IPS DF 6.9 (cell line): ENCODE measurements around the gene DACT3.
"Not testable (repeated sequence)": the region's sequence is repeated elsewhere in the genome, so short reads cannot be mapped to it uniquely, and the experiment has no call there.

Experiments used
- DNase-seq: peaks from one replicate; pipeline ENCODE4 v3.0.0-alpha.2; 2013; ENCODE audit warnings: low read depth, low spot score
- H3K27ac ChIP-seq: one replicate; pipeline ENCODE4 v1.5.1; 2013; ENCODE audit warnings: low read length, control low read depth
- H3K27me3 ChIP-seq: 2 replicates; pipeline ENCODE4 v1.6.1; 2013; ENCODE audit warnings: mild to moderate bottlenecking, low read length; ENCODE audit not compliant: control insufficient read depth, insufficient read depth
- H3K36me3 ChIP-seq: 2 replicates; pipeline ENCODE4 v1.6.1; 2013; ENCODE audit warnings: low read length; ENCODE audit not compliant: control insufficient read depth, insufficient read depth
- H3K4me1 ChIP-seq: 2 replicates; pipeline ENCODE4 v1.6.1; 2013; ENCODE audit warnings: low read length; ENCODE audit not compliant: control insufficient read depth, insufficient read depth
- H3K4me3 ChIP-seq: 2 replicates; pipeline ENCODE4 v1.5.1; 2013; ENCODE audit warnings: mild to moderate bottlenecking, low read length
- H3K9me3 ChIP-seq: 2 replicates; pipeline ENCODE4 v1.6.1; 2013; ENCODE audit warnings: low read length, inconsistent platforms; ENCODE audit not compliant: control insufficient read depth, insufficient read depth
- WGBS: extraction: QIAGEN DNeasy Blood & Tissue Kit; methylation state at CpG from one replicate; pipeline ENCODE4 v1.1.7; 2013; ENCODE audit warnings: mixed read lengths, missing lambda C conversion rate; ENCODE audit not compliant: insufficient read length, insufficient coverage; 5-methylcytosine and 5-hydroxymethylcytosine counted together

The DACT3 gene

GRCh38 chr19:46633130-46633529, 27.9 kb downstream of the DACT3 start:
- Histone ChIP-seq H3K27ac (no peak overlapping the region), H3K36me3 (no peaks in the 10 kb centered on the region), H3K27me3 (peaks cover 18% of the 10 kb centered on the region; the same call in 1 of the 2 replicates), H3K4me3 (no peak overlapping the region), H3K9me3 (no peaks in the 10 kb centered on the region), H3K4me1 (peaks cover 8% of the 10 kb centered on the region)
- WGBS: no CpG with 5 or more reads among the region's 3 CpGs
- no peak for DNase-seq

GRCh38 chr19:46631481-46631880, 29.5 kb downstream of the DACT3 start:
- DNase-seq: no peak
- H3K27me3 ChIP-seq: peaks cover 10% of the 10 kb centered on the region; the same call in 1 of the 2 replicates
- no peaks in the 10 kb centered on the region for H3K36me3 ChIP-seq
- no peaks in the 10 kb centered on the region for H3K9me3 ChIP-seq
- WGBS: no CpG with 5 or more reads among the region's 6 CpGs
- H3K4me1 ChIP-seq: peaks cover 8% of the 10 kb centered on the region
- no peak overlapping the region for H3K4me3 ChIP-seq
- H3K27ac ChIP-seq: no peak overlapping the region

DNA sequence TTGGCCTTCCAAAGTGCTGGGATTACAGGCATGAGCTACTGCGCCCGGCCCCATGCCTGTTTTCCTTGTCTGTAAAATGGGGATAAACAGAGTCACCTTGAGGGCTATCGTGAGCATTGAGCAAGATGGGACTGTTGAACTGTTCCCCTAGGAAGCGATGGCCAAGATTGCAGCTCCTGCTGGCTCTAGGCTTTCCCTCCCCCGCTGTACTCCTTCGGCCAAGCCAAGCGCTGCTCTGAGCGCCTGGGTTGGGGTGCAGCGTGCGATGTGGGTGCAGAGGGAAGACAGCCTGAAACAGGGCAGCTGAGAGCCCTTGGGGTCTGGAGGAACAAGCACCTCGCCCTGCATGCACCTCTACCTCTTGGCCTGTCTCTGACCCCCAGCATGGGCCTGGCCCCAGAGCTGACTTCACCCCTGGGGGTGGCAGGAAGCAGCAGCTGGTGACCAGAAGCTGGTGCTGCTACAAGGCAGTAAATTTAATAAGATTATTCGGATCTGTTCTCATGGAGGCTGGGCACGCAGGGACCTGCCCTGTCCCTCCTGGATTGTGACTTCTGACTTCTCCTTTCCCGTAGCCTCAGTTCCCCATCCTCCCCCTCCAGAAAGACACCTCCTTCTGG, 30.3 kb downstream of the DACT3 start:
- no CpG with 5 or more reads among the region's 14 CpGs for WGBS
- no peak overlapping the region for H3K27ac ChIP-seq
- no peaks in the 10 kb centered on the region for H3K36me3 ChIP-seq
- peaks cover 6% of the 10 kb centered on the region for H3K4me1 ChIP-seq
- DNase-seq: no peak
- H3K27me3 ChIP-seq: peaks cover 6% of the 10 kb centered on the region; the same call in 1 of the 2 replicates
- no peak overlapping the region for H3K4me3 ChIP-seq
- H3K9me3 ChIP-seq: no peaks in the 10 kb centered on the region

DNA sequence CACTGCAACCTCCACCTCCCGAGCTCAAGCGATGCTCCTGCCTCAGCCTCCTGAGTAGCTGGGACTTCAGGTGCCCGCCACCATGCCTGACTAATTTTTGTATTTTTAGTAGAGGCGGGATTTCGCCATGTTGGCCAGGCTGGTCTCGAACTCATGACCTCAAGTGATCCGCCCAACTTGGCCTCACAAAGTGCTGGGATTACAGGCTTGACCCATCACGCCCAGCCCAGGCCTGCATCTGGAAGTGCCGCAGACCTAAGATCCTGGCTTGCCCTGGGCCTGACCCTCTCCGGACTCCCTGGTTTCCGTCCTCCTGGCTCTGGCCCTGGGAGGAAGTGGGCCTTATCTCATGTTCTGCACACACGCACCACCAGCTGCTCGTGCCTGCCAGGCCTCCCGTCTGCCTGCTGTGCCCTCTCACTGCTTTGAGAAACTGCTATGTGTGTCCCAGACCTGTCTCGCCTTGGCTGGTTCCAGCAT, 31.4 kb downstream of the DACT3 start:
- H3K9me3 ChIP-seq: no peaks in the 10 kb centered on the region
- no CpG with 5 or more reads among the region's 15 CpGs for WGBS
- no peak overlapping the region for H3K27ac ChIP-seq
- peaks cover 6% of the 10 kb centered on the region for H3K4me1 ChIP-seq
- H3K4me3 ChIP-seq: no peak overlapping the region
- no peaks in the 10 kb centered on the region for H3K36me3 ChIP-seq
- H3K27me3 ChIP-seq: no peaks in the 10 kb centered on the region; the same call in 1 of the 2 replicates
- no peak for DNase-seq

GRCh38 chr19:46628970-46629369, 32.0 kb downstream of the DACT3 start:
- H3K4me1 ChIP-seq, H3K36me3 ChIP-seq, H3K27ac ChIP-seq, H3K9me3 ChIP-seq, DNase-seq, H3K4me3 ChIP-seq, H3K27me3 ChIP-seq: not testable (repeated sequence)
- WGBS: no CpG with 5 or more reads among the region's 7 CpGs

GRCh38 chr19:46626446-46626845, 34.5 kb downstream of the DACT3 start:
- Histone ChIP-seq H3K27me3 (no peaks in the 10 kb centered on the region), H3K36me3 (no peaks in the 10 kb centered on the region), H3K9me3 (no peaks in the 10 kb centered on the region), H3K4me3 (no peak overlapping the region), H3K4me1 (peaks cover 3% of the 10 kb centered on the region), H3K27ac (no peak overlapping the region)
- WGBS: no CpG with 5 or more reads among the region's 14 CpGs
- no peak for DNase-seq

DNA sequence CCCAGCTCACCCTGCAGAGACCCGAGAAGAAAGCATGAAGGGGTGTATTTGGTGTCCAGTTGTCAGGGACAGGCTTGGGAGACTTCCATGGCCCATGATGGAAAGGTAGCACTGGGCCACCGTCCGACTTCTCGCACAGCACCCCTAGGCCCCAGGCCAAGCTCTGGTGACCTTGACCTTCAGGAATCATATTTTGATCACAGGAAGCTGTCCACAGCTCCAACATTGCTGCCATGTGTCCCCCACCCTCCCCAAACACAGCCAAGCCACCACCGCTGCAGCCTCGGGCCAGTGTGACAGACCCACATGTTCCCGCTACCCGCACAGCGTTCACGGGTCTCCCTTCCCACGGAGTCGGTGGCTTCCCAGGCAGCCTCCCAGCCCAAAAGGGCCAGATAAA, 35.3 kb downstream of the DACT3 start:
- Histone ChIP-seq H3K27ac (no peak overlapping the region), H3K9me3 (no peaks in the 10 kb centered on the region), H3K4me1 (peaks cover 2% of the 10 kb centered on the region), H3K36me3 (no peaks in the 10 kb centered on the region), H3K4me3 (no peak overlapping the region), H3K27me3 (no peaks in the 10 kb centered on the region)
- no peak for DNase-seq
- no CpG with 5 or more reads among the region's 12 CpGs for WGBS

GRCh38 chr19:46624958-46625661, 35.9 kb downstream of the DACT3 start, which contains the start of gene PTGIR:
PTGIR (minus strand) TSS chr19:46625089; CDS start chr19:46624225, 864 bp downstream.
- Histone ChIP-seq H3K9me3 (no peaks in the 10 kb centered on the region), H3K27me3 (no peaks in the 10 kb centered on the region), H3K4me1 (no peaks in the 10 kb centered on the region), H3K4me3 (no peak within 1 kb of the TSS), H3K27ac (no peak within 1 kb of the TSS), H3K36me3 (no peaks in the 10 kb centered on the region)
- no CpG with 5 or more reads among the region's 13 CpGs for WGBS
- DNase-seq: no peak

GRCh38 chr19:46623915-46624502, 37.0 kb downstream of the DACT3 start:
- Histone ChIP-seq H3K36me3 (no peaks in the 10 kb centered on the region), H3K4me1 (no peaks in the 10 kb centered on the region), H3K27me3 (no peaks in the 10 kb centered on the region), H3K27ac (no peak overlapping the region), H3K4me3 (no peak overlapping the region), H3K9me3 (no peaks in the 10 kb centered on the region)
- WGBS: no CpG with 5 or more reads among the region's 35 CpGs
- DNase-seq: no peak

- H3K27ac ChIP-seq: no peak overlapping the region
- H3K27me3 ChIP-seq: no peaks in the 10 kb centered on the region
- WGBS: no CpG with 5 or more reads among the region's 7 CpGs
- no peak for DNase-seq
- no peak overlapping the region for H3K4me3 ChIP-seq
- H3K36me3 ChIP-seq: no peaks in the 10 kb centered on the region
- no peaks in the 10 kb centered on the region for H3K9me3 ChIP-seq
- H3K4me1 ChIP-seq: no peaks in the 10 kb centered on the region
These were observed 38.9 kb downstream of the DACT3 start for GRCh38 chr19:46622118-46622446.
